Tibial nerve (tissue), 4 donors: ENCODE results near the gene B3GNT8.

ENCODE experiments used
- EP300 ChIP-seq, 2 donors: sonication (generic); formaldehyde crosslinking; IDR thresholded peaks; one replicate each; pipeline ENCODE4 v1.6.1; 2017; ENCODE audit warnings: antibody characterized with exemption in 2 of 2, mild to moderate bottlenecking in 1 of 2
- POLR2A ChIP-seq, 2 donors: fragments of 450-650 bp; IDR thresholded peaks; one replicate each; pipeline ENCODE4 v1.6.1; 2017; ENCODE audit warnings: antibody characterized with exemption in 2 of 2, mild to moderate bottlenecking in 2 of 2, moderate library complexity in 2 of 2
- TF ChIP-seq, protein P1 (sequence below), 5 experiments: fragments of 200-600 bp in 3 of 5; fragments of 450-650 bp in 2 of 5; sonication (generic) in 3 of 5; IDR thresholded peaks; one replicate each; pipeline ENCODE4 v1.5.1; 2016 to 2019; ENCODE audit warnings: antibody characterized with exemption in 5 of 5, mild to moderate bottlenecking in 3 of 5, moderate library complexity in 2 of 5

DNA sequence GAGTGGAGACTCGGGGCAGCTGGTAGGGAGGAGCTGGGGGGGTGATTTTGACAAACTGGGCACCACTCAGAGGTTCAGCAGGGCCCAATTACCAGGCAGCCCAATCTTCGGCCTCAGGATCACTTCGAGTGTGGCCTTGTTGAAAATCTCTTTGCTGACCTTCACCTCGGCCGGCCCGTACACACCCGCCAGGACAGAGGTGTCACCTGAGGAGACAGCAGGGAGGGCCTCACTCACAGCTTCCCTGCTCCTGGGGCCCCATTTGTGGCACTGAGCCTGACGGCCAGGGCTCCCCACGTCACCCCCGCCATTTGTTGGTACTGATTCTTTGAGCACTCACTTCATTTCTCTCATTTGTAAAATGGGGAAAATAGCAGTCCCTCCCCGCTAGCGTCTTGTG lies 34.4 kb downstream of the B3GNT8 start:
- TF ChIP-seq, protein P1, sequence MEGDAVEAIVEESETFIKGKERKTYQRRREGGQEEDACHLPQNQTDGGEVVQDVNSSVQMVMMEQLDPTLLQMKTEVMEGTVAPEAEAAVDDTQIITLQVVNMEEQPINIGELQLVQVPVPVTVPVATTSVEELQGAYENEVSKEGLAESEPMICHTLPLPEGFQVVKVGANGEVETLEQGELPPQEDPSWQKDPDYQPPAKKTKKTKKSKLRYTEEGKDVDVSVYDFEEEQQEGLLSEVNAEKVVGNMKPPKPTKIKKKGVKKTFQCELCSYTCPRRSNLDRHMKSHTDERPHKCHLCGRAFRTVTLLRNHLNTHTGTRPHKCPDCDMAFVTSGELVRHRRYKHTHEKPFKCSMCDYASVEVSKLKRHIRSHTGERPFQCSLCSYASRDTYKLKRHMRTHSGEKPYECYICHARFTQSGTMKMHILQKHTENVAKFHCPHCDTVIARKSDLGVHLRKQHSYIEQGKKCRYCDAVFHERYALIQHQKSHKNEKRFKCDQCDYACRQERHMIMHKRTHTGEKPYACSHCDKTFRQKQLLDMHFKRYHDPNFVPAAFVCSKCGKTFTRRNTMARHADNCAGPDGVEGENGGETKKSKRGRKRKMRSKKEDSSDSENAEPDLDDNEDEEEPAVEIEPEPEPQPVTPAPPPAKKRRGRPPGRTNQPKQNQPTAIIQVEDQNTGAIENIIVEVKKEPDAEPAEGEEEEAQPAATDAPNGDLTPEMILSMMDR (IDR thresholded peaks at IDR 0.05), result no peak
- no peak for TF ChIP-seq POLR2A (IDR thresholded peaks at IDR 0.05)
- TF ChIP-seq EP300 (IDR thresholded peaks at IDR 0.05), result no peak
